Neural cell (in vitro differentiated cells): ENCODE data around the gene LYPD3. TPM values are rescaled to one million over a fixed set of nuclear protein-coding genes. Genes with fewer than 3 reads are reported as not detected.

Experiments used
- H2AFZ ChIP-seq: fragments of 200-600, 300-800 bp; sonication (generic), shearing (Covaris generic); 2 replicates; pipeline ENCODE4 v1.6.0; 2014; ENCODE audit warnings: low read depth, mild to moderate bottlenecking, antibody characterized with exemption, low read length, moderate library complexity
- H3F3A ChIP-seq: fragments of 200-600 bp; shearing (Covaris generic); 2 replicates; pipeline ENCODE4 v1.6.1; 2016; ENCODE audit warnings: mild to moderate bottlenecking, moderate library complexity, mixed read lengths, antibody characterized with exemption, low read length; ENCODE audit not compliant: insufficient read depth, poor library complexity, severe bottlenecking
- H3K27ac ChIP-seq: fragments of 200-600, 300-800 bp; sonication (generic), shearing (Covaris generic); 2 replicates; pipeline ENCODE4 v1.5.1; 2014; ENCODE audit warnings: mild to moderate bottlenecking, low read length, moderate library complexity
- H3K27me3 ChIP-seq: fragments of 300-800, 200-600 bp; sonication (generic), shearing (Covaris generic); 2 replicates; pipeline ENCODE4 v1.6.0; 2014; ENCODE audit warnings: mild to moderate bottlenecking, low read depth, low read length, moderate library complexity; ENCODE audit not compliant: insufficient read depth
- H3K36me3 ChIP-seq: fragments of 300-800, 200-600 bp; sonication (generic), shearing (Covaris generic); 2 replicates; pipeline ENCODE4 v1.5.1; 2014; ENCODE audit warnings: mild to moderate bottlenecking, antibody characterized with exemption, low read length, moderate library complexity; ENCODE audit not compliant: insufficient read depth
- H3K4me2 ChIP-seq: fragments of 300-800, 200-600 bp; sonication (generic), shearing (Covaris generic); 2 replicates; pipeline ENCODE4 v1.6.0; 2014; ENCODE audit warnings: mild to moderate bottlenecking, low read length
- H3K4me3 ChIP-seq: fragments of 300-800, 200-600 bp; sonication (generic), shearing (Covaris generic); 2 replicates; pipeline ENCODE4 v1.5.1; 2014; ENCODE audit warnings: mild to moderate bottlenecking, low read length, moderate library complexity
- H3K79me2 ChIP-seq: fragments of 200-600 bp; shearing (Covaris generic); replicated peaks from 2 replicates; pipeline ENCODE4 v1.6.0; 2014; ENCODE audit warnings: mild to moderate bottlenecking, low read length, moderate library complexity; ENCODE audit not compliant: insufficient read depth
- H3K9ac ChIP-seq: fragments of 300-800, 200-600 bp; sonication (generic), shearing (Covaris generic); 2 replicates; pipeline ENCODE4 v1.6.1; 2016; ENCODE audit warnings: mild to moderate bottlenecking, low read length, mixed read lengths
- H3K9me2 ChIP-seq: fragments of 200-600 bp; shearing (Covaris generic); 2 replicates; pipeline ENCODE4 v1.6.1; 2016; ENCODE audit warnings: mild to moderate bottlenecking, low read length, mixed read lengths; ENCODE audit not compliant: insufficient read depth
- H3K9me3 ChIP-seq: fragments of 200-600, 300-800 bp; sonication (generic), shearing (Covaris generic); 2 replicates; pipeline ENCODE4 v1.6.1; 2016; ENCODE audit warnings: mild to moderate bottlenecking, mixed run types, low read length, moderate library complexity, mixed read lengths
- H4K20me1 ChIP-seq: fragments of 200-600 bp; shearing (Covaris generic); 2 replicates; pipeline ENCODE4 v1.6.1; 2016; ENCODE audit warnings: mild to moderate bottlenecking, mixed run types; ENCODE audit not compliant: insufficient read depth
- MXI1 ChIP-seq: fragments of 450-650 bp; conservative IDR thresholded peaks from 2 replicates; pipeline ENCODE4 v1.6.1; 2014; ENCODE audit warnings: antibody characterized with exemption, mild to moderate bottlenecking; ENCODE audit not compliant: poor library complexity, severe bottlenecking
- RAD21 ChIP-seq: fragments of 450-650 bp; conservative IDR thresholded peaks from 2 replicates; pipeline ENCODE4 v1.6.1; 2014; ENCODE audit warnings: antibody characterized with exemption, mild to moderate bottlenecking, moderate library complexity
- polyA plus RNA-seq: library from polyadenylated mRNA; depleted of rRNA; stranded (reverse); fragments of >200 nt; gene quantifications from 2 replicates; pipeline ENCODE4 v1.2.3, GENCODE V29; 2014
- TF ChIP-seq, protein P1 (sequence below): fragments of 450-650 bp; IDR thresholded peaks from 2 replicates; pipeline ENCODE4 v1.5.1; 2014; ENCODE audit warnings: antibody characterized with exemption, mild to moderate bottlenecking, moderate library complexity; ENCODE audit not compliant: poor library complexity, severe bottlenecking
- TF ChIP-seq, protein P2 (sequence below): IDR thresholded peaks from 2 replicates; pipeline ENCODE4 v1.6.1; 2012; ENCODE audit warnings: borderline replicate concordance

Gene LYPD3
- polyA plus RNA-seq, 1 donor from 2014 or later = not detected

DNA sequence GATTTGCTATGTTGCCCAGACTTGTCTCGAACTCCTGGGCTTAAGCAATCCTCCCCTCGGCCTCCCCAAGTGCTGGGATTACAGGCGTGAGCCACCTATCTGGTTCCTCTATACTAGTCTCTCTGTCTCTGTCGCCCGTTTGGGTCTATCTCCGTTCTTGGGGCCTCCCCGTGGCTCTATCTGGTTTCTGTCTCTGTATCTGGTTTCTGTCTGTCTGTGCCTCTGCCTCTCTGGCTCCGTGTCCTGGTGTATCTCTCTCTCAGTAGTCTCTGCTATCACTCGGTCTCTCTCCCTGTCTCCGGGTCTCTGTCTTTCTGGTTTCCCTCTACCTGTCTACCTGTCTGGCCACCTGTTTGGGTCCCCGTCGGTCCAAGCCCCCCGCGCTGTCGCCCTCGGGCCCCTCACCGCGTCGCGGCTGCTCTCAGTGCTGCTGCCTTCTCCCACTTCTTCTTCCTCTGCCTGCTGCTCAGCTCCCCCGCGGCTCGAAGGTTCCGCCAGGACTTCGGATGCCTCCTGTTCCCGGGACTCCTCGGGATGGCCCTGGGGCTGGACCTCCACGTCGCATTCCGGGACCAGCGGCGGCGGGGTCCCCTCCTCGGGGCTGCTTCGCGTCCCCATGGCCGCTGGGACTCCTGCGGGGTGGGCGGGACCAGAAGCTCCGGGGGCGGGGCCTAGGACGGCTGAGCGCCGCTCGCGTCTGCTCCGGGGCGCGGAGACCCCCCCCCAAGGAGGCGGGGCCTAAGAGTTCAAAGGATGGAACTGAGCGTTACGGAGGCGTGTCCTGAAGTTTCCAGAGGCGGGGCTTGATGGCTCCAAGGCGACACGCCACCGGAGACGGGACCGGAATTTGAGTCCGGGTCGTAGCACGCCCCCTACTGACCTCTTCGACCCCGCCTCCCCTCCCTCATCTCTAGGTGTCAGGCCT lies 38.4 kb upstream of the LYPD3 start:
- Histone ChIP-seq H3K4me2 (peak overlapping the region; percentile 78), H3K9ac (peak overlapping the region; percentile 58), H3K27ac (no peak overlapping the region), H3K79me2 (no peaks in the 10 kb centered on the region), H3K9me3 (no peaks in the 10 kb centered on the region), H3K27me3 (peaks cover 5% of the 10 kb centered on the region), H3F3A (no peaks in the 10 kb centered on the region), H3K36me3 (no peaks in the 10 kb centered on the region), H3K9me2 (no peaks in the 10 kb centered on the region), H3K4me3 (peak overlapping the region; percentile 81), H2AFZ (peak overlapping the region; percentile 56), H4K20me1 (no peaks in the 10 kb centered on the region)
- peak; percentile 10 for TF ChIP-seq RAD21
- TF ChIP-seq, protein P1, sequence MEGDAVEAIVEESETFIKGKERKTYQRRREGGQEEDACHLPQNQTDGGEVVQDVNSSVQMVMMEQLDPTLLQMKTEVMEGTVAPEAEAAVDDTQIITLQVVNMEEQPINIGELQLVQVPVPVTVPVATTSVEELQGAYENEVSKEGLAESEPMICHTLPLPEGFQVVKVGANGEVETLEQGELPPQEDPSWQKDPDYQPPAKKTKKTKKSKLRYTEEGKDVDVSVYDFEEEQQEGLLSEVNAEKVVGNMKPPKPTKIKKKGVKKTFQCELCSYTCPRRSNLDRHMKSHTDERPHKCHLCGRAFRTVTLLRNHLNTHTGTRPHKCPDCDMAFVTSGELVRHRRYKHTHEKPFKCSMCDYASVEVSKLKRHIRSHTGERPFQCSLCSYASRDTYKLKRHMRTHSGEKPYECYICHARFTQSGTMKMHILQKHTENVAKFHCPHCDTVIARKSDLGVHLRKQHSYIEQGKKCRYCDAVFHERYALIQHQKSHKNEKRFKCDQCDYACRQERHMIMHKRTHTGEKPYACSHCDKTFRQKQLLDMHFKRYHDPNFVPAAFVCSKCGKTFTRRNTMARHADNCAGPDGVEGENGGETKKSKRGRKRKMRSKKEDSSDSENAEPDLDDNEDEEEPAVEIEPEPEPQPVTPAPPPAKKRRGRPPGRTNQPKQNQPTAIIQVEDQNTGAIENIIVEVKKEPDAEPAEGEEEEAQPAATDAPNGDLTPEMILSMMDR = peak; percentile 39
- TF ChIP-seq, protein P2, sequence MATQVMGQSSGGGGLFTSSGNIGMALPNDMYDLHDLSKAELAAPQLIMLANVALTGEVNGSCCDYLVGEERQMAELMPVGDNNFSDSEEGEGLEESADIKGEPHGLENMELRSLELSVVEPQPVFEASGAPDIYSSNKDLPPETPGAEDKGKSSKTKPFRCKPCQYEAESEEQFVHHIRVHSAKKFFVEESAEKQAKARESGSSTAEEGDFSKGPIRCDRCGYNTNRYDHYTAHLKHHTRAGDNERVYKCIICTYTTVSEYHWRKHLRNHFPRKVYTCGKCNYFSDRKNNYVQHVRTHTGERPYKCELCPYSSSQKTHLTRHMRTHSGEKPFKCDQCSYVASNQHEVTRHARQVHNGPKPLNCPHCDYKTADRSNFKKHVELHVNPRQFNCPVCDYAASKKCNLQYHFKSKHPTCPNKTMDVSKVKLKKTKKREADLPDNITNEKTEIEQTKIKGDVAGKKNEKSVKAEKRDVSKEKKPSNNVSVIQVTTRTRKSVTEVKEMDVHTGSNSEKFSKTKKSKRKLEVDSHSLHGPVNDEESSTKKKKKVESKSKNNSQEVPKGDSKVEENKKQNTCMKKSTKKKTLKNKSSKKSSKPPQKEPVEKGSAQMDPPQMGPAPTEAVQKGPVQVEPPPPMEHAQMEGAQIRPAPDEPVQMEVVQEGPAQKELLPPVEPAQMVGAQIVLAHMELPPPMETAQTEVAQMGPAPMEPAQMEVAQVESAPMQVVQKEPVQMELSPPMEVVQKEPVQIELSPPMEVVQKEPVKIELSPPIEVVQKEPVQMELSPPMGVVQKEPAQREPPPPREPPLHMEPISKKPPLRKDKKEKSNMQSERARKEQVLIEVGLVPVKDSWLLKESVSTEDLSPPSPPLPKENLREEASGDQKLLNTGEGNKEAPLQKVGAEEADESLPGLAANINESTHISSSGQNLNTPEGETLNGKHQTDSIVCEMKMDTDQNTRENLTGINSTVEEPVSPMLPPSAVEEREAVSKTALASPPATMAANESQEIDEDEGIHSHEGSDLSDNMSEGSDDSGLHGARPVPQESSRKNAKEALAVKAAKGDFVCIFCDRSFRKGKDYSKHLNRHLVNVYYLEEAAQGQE = no peak
- TF ChIP-seq MXI1 = peak; percentile 19

DNA sequence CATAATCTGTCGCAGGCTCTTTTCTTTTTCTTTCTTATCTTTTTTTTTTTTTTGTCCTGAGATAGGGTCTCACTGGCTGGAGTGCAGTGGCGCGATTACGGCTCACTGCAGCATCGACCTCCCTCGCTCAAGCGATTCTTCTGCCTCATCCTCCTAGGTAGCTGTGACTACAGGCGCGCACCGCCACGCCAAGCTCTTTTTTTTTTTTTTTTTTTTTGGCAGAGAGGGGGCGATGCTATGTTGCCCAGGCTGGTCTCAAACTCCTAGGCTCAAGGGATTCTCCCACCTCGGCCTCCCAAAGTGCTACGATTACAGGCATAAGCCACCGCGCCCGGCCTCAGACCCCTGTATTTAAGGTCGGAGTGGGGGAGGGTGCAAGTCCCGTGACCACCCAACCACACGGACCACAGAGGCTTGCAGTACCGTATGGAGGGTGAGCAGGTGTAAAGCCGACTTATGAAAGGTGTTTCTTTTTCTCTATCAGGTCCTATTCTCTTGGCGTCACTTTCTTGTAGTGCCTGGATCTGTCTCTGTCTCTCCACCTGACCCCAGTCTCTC lies 37.1 kb upstream of the LYPD3 start:
- H3K36me3 ChIP-seq = no peaks in the 10 kb centered on the region
- no peak overlapping the region for H3K4me3 ChIP-seq
- no peaks in the 10 kb centered on the region for H3K9me3 ChIP-seq
- no peak overlapping the region for H3K9ac ChIP-seq
- no peak overlapping the region for H3K27ac ChIP-seq
- no peak overlapping the region for H2AFZ ChIP-seq
- no peak overlapping the region for H3K4me2 ChIP-seq
- H3K9me2 ChIP-seq = no peaks in the 10 kb centered on the region
- H3K79me2 ChIP-seq = no peaks in the 10 kb centered on the region
- H4K20me1 ChIP-seq = no peaks in the 10 kb centered on the region
- no peaks in the 10 kb centered on the region for H3F3A ChIP-seq
- H3K27me3 ChIP-seq = peaks cover 5% of the 10 kb centered on the region
- TF ChIP-seq, protein P1 = no peak
